Measurements from ENCODE around the gene HNRNPLL. TPM values are rescaled to one million over a fixed set of nuclear protein-coding genes. Genes with fewer than 3 reads are reported as not detected.
"Not testable (repeated sequence)": the region's sequence is repeated elsewhere in the genome, so short reads cannot be mapped to it uniquely, and the experiment has no call there.

The HNRNPLL gene
- total RNA-seq, 1 experiment from 2014 or later: 57.7 TPM

- Mint-ChIP-seq H3K4me3 (ENCODE audit: unreplicated experiment) (no peak overlapping the region), H3K36me3 (ENCODE audit: insufficient read depth, unreplicated experiment) (peaks cover 6% of the 10 kb centered on the region), H3K4me1 (ENCODE audit: insufficient read depth, unreplicated experiment) (peaks cover 9% of the 10 kb centered on the region), H3K27ac (ENCODE audit: low read depth, unreplicated experiment) (no peak overlapping the region), H3K27me3 (ENCODE audit: insufficient read depth, unreplicated experiment) (no peaks in the 10 kb centered on the region), H3K9me3 (ENCODE audit: unreplicated experiment) (no peaks in the 10 kb centered on the region)
- no peak for TF ChIP-seq CTCF (IDR thresholded peaks at IDR 0.05; ENCODE audit: unreplicated experiment)
- BruUV-seq (replicated peaks): no TSS peak
- CTCF ChIA-PET: interaction anchor here (0.6 to 1.5 kb wide), 3 partner anchors 41 to 215 kb away, joined by 3 read pairs; no protein-coding TSS in a partner anchor
- DNase-seq (ENCODE audit: unreplicated experiment): no peak
- intact Hi-C loops (cut with micrococcal nuclease): no loop called here
- POLR2A ChIA-PET: interaction anchor here (2.1 kb wide), 1 partner anchor 78 kb away, joined by 5 read pairs; no protein-coding TSS in a partner anchor
Observed at GRCh38 chr2:38540580-38541286, 62.0 kb downstream of the HNRNPLL start.

GRCh38 chr2:38539086-38539485 is 63.6 kb downstream of the HNRNPLL start:
- POLR2A ChIA-PET: interaction anchor here (0.6 to 1.0 kb wide), 2 partner anchors 9 to 341 kb away, joined by 3 read pairs; no protein-coding TSS in a partner anchor
- CTCF ChIA-PET: interaction anchor here (1.0 kb wide), 1 partner anchor 222 kb away, joined by 3 read pairs; no protein-coding TSS in a partner anchor

DNA sequence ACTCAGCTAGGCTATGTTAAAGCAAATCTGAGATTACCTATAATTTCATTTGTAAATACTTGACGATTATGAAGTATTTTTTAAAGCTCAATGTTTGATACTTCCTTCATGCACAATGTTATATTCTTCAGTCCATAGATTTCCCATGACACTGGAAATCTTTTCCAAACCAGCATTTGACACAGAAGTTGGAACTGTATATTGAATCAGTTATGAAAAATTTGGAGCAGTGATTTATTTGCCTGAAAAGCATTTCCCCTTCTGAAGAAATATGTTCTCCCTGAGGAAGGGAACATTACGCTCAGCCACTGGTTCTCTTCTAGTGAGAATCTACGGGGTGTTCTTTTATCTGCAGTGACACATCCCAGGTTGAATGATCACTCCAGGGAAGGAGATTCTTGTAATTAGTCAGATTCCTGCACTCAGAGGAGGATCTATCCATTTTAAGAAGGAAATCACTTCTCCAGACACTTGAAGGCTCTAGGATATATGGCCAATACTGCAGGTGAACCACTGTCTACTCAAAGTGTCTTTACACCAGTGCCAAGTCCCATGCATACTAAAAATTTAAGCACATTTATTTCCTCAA is 64.7 kb downstream of the HNRNPLL start:
- H3K4me3 Mint-ChIP-seq (ENCODE audit: unreplicated experiment): no peak overlapping the region
- intact Hi-C loops (cut with micrococcal nuclease): loop anchor here (5.0 kb wide), 3 partner anchors 44 to 204 kb away; no protein-coding TSS in a partner anchor
- no peak overlapping the region for H3K27ac Mint-ChIP-seq (ENCODE audit: low read depth, unreplicated experiment)
- peaks cover 6% of the 10 kb centered on the region for H3K4me1 Mint-ChIP-seq (ENCODE audit: insufficient read depth, unreplicated experiment)
- no peak for TF ChIP-seq CTCF (IDR thresholded peaks at IDR 0.05; ENCODE audit: unreplicated experiment)
- POLR2A ChIA-PET: interaction anchor here (0.9 kb wide), 1 partner anchor 213 kb away, joined by 5 read pairs; the partner anchor contains the start of gene SRSF7
- H3K9me3 Mint-ChIP-seq (ENCODE audit: unreplicated experiment): no peaks in the 10 kb centered on the region
- H3K27me3 Mint-ChIP-seq (ENCODE audit: insufficient read depth, unreplicated experiment): no peaks in the 10 kb centered on the region
- CTCF ChIA-PET: interaction anchor here (1.4 kb wide), 1 partner anchor 222 kb away, joined by 4 read pairs; no protein-coding TSS in a partner anchor
- peaks cover 6% of the 10 kb centered on the region for H3K36me3 Mint-ChIP-seq (ENCODE audit: insufficient read depth, unreplicated experiment)
- DNase-seq (ENCODE audit: unreplicated experiment): no peak
- no TSS peak for BruUV-seq (replicated peaks)

More at GRCh38 chr2:38539086-38539485, 63.6 kb downstream of the HNRNPLL start:
- no peak overlapping the region for H3K27ac Mint-ChIP-seq (ENCODE audit: low read depth, unreplicated experiment)
- no peak for DNase-seq (ENCODE audit: unreplicated experiment)
- H3K27me3 Mint-ChIP-seq (ENCODE audit: insufficient read depth, unreplicated experiment): no peaks in the 10 kb centered on the region
- TF ChIP-seq CTCF (IDR thresholded peaks at IDR 0.05; ENCODE audit: unreplicated experiment): no peak
- H3K4me3 Mint-ChIP-seq (ENCODE audit: unreplicated experiment): no peak overlapping the region
- no peaks in the 10 kb centered on the region for H3K9me3 Mint-ChIP-seq (ENCODE audit: unreplicated experiment)
- BruUV-seq (replicated peaks): no TSS peak
- peaks cover 9% of the 10 kb centered on the region for H3K4me1 Mint-ChIP-seq (ENCODE audit: insufficient read depth, unreplicated experiment)
- intact Hi-C loops (cut with micrococcal nuclease): loop anchor here (5.0 kb wide), 3 partner anchors 43 to 203 kb away; no protein-coding TSS in a partner anchor
- H3K36me3 Mint-ChIP-seq (ENCODE audit: insufficient read depth, unreplicated experiment): peaks cover 6% of the 10 kb centered on the region

GRCh38 chr2:38537296-38537695 is 65.4 kb downstream of the HNRNPLL start:
- not testable (repeated sequence) for H3K27ac Mint-ChIP-seq (ENCODE audit: low read depth, unreplicated experiment); H3K4me1 Mint-ChIP-seq (ENCODE audit: insufficient read depth, unreplicated experiment)
- POLR2A ChIA-PET: interaction anchor here (0.9 kb wide), 1 partner anchor 214 kb away, joined by 5 read pairs; the partner anchor contains the start of gene SRSF7

More at GRCh38 chr2:38537296-38537695, 65.4 kb downstream of the HNRNPLL start:
- not testable (repeated sequence) for H3K27me3 Mint-ChIP-seq (ENCODE audit: insufficient read depth, unreplicated experiment); H3K9me3 Mint-ChIP-seq (ENCODE audit: unreplicated experiment); BruUV-seq (replicated peaks); DNase-seq (ENCODE audit: unreplicated experiment); H3K4me3 Mint-ChIP-seq (ENCODE audit: unreplicated experiment)
- CTCF ChIA-PET: interaction anchor here (0.6 to 1.4 kb wide), 11 partner anchors 14 to 1226 kb away, joined by 3 to 7 read pairs (median 5); no protein-coding TSS in a partner anchor
- intact Hi-C loops (cut with micrococcal nuclease): loop anchor here (5.0 kb wide), 3 partner anchors 45 to 205 kb away; no protein-coding TSS in a partner anchor
- H3K36me3 Mint-ChIP-seq (ENCODE audit: insufficient read depth, unreplicated experiment): peaks cover 13% of the 10 kb centered on the region

All from MCF 10A (cell line).